ENCODE data around the gene PRPSAP2. TPM values are rescaled to one million over a fixed set of nuclear protein-coding genes. Genes with fewer than 3 reads are reported as not detected.

The PRPSAP2 gene
- total RNA-seq, 1 donor from 2014 or later = 50.6 TPM

DNA sequence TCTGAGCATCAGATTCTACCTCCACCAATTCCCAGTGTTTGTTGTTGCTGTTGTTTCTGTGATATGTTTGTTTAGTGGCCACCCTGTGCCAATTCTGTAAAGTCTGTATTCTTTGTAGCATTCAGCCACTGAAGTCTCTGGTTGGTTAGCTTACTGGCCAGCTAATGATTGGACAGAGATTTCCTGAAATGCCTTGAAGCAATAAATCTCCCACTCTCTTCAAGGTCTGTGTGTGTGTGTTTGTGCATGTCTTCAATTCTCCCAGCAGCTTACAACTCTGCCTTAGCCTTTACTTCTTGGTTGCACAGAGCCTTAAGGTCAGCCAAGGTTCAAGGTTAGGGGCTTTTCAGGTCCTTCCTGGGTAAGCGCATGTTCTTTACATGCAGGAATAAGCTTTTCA is 38.2 kb downstream of the PRPSAP2 start:
- H3K4me1 ChIP-seq (ENCODE audit: insufficient read depth, low read length) = no peaks in the 10 kb centered on the region
- FAIRE-seq = no peak
- H3K27me3 Mint-ChIP-seq (ENCODE audit: low read depth, unreplicated experiment) = no peaks in the 10 kb centered on the region
- H4K20me1 ChIP-seq (ENCODE audit: insufficient read depth, low read length) = peaks cover 8% of the 10 kb centered on the region
- TF ChIP-seq, protein P1, sequence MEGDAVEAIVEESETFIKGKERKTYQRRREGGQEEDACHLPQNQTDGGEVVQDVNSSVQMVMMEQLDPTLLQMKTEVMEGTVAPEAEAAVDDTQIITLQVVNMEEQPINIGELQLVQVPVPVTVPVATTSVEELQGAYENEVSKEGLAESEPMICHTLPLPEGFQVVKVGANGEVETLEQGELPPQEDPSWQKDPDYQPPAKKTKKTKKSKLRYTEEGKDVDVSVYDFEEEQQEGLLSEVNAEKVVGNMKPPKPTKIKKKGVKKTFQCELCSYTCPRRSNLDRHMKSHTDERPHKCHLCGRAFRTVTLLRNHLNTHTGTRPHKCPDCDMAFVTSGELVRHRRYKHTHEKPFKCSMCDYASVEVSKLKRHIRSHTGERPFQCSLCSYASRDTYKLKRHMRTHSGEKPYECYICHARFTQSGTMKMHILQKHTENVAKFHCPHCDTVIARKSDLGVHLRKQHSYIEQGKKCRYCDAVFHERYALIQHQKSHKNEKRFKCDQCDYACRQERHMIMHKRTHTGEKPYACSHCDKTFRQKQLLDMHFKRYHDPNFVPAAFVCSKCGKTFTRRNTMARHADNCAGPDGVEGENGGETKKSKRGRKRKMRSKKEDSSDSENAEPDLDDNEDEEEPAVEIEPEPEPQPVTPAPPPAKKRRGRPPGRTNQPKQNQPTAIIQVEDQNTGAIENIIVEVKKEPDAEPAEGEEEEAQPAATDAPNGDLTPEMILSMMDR (IDR thresholded peaks at IDR 0.05; ENCODE audit: insufficient read depth, low read depth, low read length) = no peak
- H3K27ac ChIP-seq (ENCODE audit: low read depth, low read length) = no peak overlapping the region
- H2AFZ ChIP-seq (ENCODE audit: low read depth, low read length) = no peak overlapping the region
- no peaks in the 10 kb centered on the region for H3K27me3 ChIP-seq (ENCODE audit: insufficient read depth, low read length)
- peaks cover 5% of the 10 kb centered on the region for H3K4me1 Mint-ChIP-seq (ENCODE audit: low read depth, unreplicated experiment)
- no peak overlapping the region for H3K4me2 ChIP-seq (ENCODE audit: low read length)
- no peak overlapping the region for H3K4me3 ChIP-seq (ENCODE audit: insufficient read depth, low read depth, low read length)
- no peaks in the 10 kb centered on the region for H3K9me3 Mint-ChIP-seq (ENCODE audit: unreplicated experiment)
- peaks cover 37% of the 10 kb centered on the region for H3K36me3 Mint-ChIP-seq (ENCODE audit: low read depth, unreplicated experiment)
- H3K4me3 Mint-ChIP-seq (ENCODE audit: unreplicated experiment) = no peak overlapping the region
- DNase-seq (ENCODE audit: low read depth) = no peak
- peaks cover 11% of the 10 kb centered on the region for H3K36me3 ChIP-seq (ENCODE audit: insufficient read depth, low read length)
- H3K27ac Mint-ChIP-seq (ENCODE audit: unreplicated experiment) = no peak overlapping the region
- no peaks in the 10 kb centered on the region for H3K79me2 ChIP-seq (ENCODE audit: insufficient read depth, low read length)
- no peak overlapping the region for H3K9ac ChIP-seq (ENCODE audit: low read length)
- no peaks in the 10 kb centered on the region for H3K9me3 ChIP-seq (ENCODE audit: insufficient read depth, low read depth, low read length)

DNA sequence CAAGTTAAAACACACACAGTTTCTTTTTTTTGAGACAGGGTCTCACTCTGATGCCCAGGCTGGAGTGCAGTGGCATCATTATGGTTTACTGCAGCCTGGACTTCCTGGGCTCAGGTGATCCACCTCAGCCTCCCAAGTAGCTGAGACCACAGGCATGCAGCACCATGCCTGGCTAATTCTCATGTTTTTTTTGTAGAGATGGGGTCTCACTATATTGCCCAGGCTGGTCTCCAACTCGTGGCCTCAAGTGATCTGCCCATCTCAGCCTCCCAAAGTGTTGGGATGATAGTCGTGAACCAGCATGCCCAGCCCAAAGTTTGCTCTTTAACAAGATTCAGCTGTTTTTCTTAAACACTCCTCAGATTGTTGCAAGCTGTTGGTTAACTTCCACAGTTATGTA is 39.0 kb downstream of the PRPSAP2 start:
- Histone ChIP-seq H3K27ac (ENCODE audit: low read depth, low read length) (no peak overlapping the region), H3K4me1 (ENCODE audit: insufficient read depth, low read length) (no peaks in the 10 kb centered on the region), H3K36me3 (ENCODE audit: insufficient read depth, low read length) (peaks cover 6% of the 10 kb centered on the region), H3K9me3 (ENCODE audit: insufficient read depth, low read depth, low read length) (no peaks in the 10 kb centered on the region), H3K4me3 (ENCODE audit: insufficient read depth, low read depth, low read length) (no peak overlapping the region), H2AFZ (ENCODE audit: low read depth, low read length) (no peak overlapping the region), H3K4me2 (ENCODE audit: low read length) (no peak overlapping the region), H4K20me1 (ENCODE audit: insufficient read depth, low read length) (peaks cover 8% of the 10 kb centered on the region), H3K27me3 (ENCODE audit: insufficient read depth, low read length) (no peaks in the 10 kb centered on the region), H3K79me2 (ENCODE audit: insufficient read depth, low read length) (no peaks in the 10 kb centered on the region), H3K9ac (ENCODE audit: low read length) (no peak overlapping the region)
- FAIRE-seq = no peak
- no peaks in the 10 kb centered on the region for H3K9me3 Mint-ChIP-seq (ENCODE audit: unreplicated experiment)
- TF ChIP-seq, protein P1 (IDR thresholded peaks at IDR 0.05; ENCODE audit: insufficient read depth, low read depth, low read length) = no peak
- TF ChIP-seq EZH2 (IDR thresholded peaks at IDR 0.05; ENCODE audit: insufficient read depth, low read length) = no peak
- no peak overlapping the region for H3K27ac Mint-ChIP-seq (ENCODE audit: unreplicated experiment)
- no peaks in the 10 kb centered on the region for H3K27me3 Mint-ChIP-seq (ENCODE audit: low read depth, unreplicated experiment)
- DNase-seq (ENCODE audit: low read depth) = no peak
- H3K36me3 Mint-ChIP-seq (ENCODE audit: low read depth, unreplicated experiment) = peaks cover 37% of the 10 kb centered on the region
- H3K4me3 Mint-ChIP-seq (ENCODE audit: unreplicated experiment) = no peak overlapping the region
- peaks cover 11% of the 10 kb centered on the region for H3K4me1 Mint-ChIP-seq (ENCODE audit: low read depth, unreplicated experiment)

DNA sequence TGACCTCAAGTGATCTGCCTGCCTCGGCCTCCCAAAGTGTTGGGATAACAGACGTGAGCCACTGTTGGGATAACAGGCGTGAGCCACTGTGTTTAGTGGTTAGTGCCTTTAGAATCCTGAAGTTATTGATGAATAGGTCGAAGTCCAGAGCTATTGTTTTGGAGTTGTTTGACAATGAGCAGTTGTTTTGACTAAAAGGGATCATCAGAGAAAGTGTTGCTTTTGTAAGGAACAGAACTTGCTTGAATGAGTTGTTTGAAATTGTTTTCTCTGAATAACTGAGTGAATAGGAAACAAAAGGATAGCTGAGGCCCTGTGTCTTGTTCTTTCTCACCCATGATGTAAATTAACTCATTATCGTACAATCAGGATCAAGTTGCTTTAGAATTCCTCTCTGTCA is 46.6 kb downstream of the PRPSAP2 start:
- Histone ChIP-seq H3K4me3 (ENCODE audit: insufficient read depth, low read depth, low read length) (no peak overlapping the region), H4K20me1 (ENCODE audit: insufficient read depth, low read length) (peaks cover 5% of the 10 kb centered on the region), H2AFZ (ENCODE audit: low read depth, low read length) (no peak overlapping the region), H3K4me1 (ENCODE audit: insufficient read depth, low read length) (no peaks in the 10 kb centered on the region), H3K27ac (ENCODE audit: low read depth, low read length) (no peak overlapping the region), H3K27me3 (ENCODE audit: insufficient read depth, low read length) (no peaks in the 10 kb centered on the region), H3K9ac (ENCODE audit: low read length) (no peak overlapping the region), H3K36me3 (ENCODE audit: insufficient read depth, low read length) (peaks cover 9% of the 10 kb centered on the region), H3K4me2 (ENCODE audit: low read length) (no peak overlapping the region), H3K79me2 (ENCODE audit: insufficient read depth, low read length) (no peaks in the 10 kb centered on the region), H3K9me3 (ENCODE audit: insufficient read depth, low read depth, low read length) (no peaks in the 10 kb centered on the region)
- DNase-seq (ENCODE audit: low read depth) (no peak), FAIRE-seq (no peak)
- Mint-ChIP-seq H3K27ac (ENCODE audit: unreplicated experiment) (no peak overlapping the region), H3K9me3 (ENCODE audit: unreplicated experiment) (no peaks in the 10 kb centered on the region), H3K4me3 (ENCODE audit: unreplicated experiment) (no peak overlapping the region), H3K4me1 (ENCODE audit: low read depth, unreplicated experiment) (peaks cover 11% of the 10 kb centered on the region), H3K27me3 (ENCODE audit: low read depth, unreplicated experiment) (no peaks in the 10 kb centered on the region), H3K36me3 (ENCODE audit: low read depth, unreplicated experiment) (peaks cover 24% of the 10 kb centered on the region)
- TF ChIP-seq, protein P1 (IDR thresholded peaks at IDR 0.05; ENCODE audit: insufficient read depth, low read depth, low read length) = no peak
- no peak for TF ChIP-seq EZH2 (IDR thresholded peaks at IDR 0.05; ENCODE audit: insufficient read depth, low read length)
